Urinary bladder (tissue), 4 donors: ENCODE measurements around the gene ZFAND6. TPM values are rescaled to one million over a fixed set of nuclear protein-coding genes. Genes with fewer than 3 reads are reported as not detected.
"Not testable (repeated sequence)": the region's sequence is repeated elsewhere in the genome, so short reads cannot be mapped to it uniquely, and the experiment has no call there.

ENCODE experiments used
- DNase-seq: peaks from one replicate; pipeline ENCODE4 v3.0.0-alpha.2; 2015; ENCODE audit errors: extremely low spot score
- H3K27ac ChIP-seq: one replicate; pipeline ENCODE4 v1.5.1; 2013; ENCODE audit warnings: low read depth, mild to moderate bottlenecking, moderate library complexity
- H3K36me3 ChIP-seq: one replicate; pipeline ENCODE4 v1.6.1; 2013; ENCODE audit warnings: mild to moderate bottlenecking, moderate library complexity; ENCODE audit not compliant: insufficient read depth
- H3K4me1 ChIP-seq: one replicate; pipeline ENCODE4 v1.6.1; 2013; ENCODE audit warnings: mild to moderate bottlenecking, moderate library complexity; ENCODE audit not compliant: insufficient read depth
- H3K4me3 ChIP-seq: one replicate; pipeline ENCODE4 v1.5.1; 2013; ENCODE audit warnings: low read depth, low read length
- WGBS: extraction: QIAGEN DNeasy Blood & Tissue Kit; methylation state at CpG from one replicate; pipeline ENCODE4 v1.1.7; 2013; 5-methylcytosine and 5-hydroxymethylcytosine counted together
- polyA plus RNA-seq: library from polyadenylated mRNA; stranded (reverse); fragments of 200-250 nt; gene quantifications from one replicate; pipeline ENCODE4 v1.2.3, GENCODE V29; 2013
- total RNA-seq: library from RNA; depleted of rRNA; stranded (reverse); fragments of >200 nt; gene quantifications from one replicate; pipeline ENCODE4 v1.2.3, GENCODE V29; 2014
- donor health status: healthy with polysubstance abuse.
- donor health status: healthy.

ZFAND6 gene
- total and polyA plus RNA-seq, 2 donors, result 69.1 to 164 TPM

DNA sequence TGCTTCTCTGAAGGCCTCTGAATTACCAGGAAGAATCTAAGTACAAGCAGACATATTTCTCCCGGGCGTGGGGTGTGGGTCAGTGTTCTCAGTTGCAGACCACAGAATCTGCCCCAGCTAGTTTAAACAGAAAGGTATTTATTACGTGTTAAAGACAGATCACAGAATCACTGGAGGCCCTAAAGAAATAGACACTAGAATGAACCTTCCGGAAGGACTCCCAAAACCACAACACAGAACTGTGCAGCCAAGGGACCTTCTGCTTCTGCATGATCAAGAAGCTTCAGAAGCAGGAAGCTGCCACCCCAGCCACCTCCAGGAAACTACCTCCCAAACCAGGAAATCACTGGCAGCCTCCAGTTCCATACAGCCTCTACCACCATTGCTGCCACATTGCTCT is 32.7 kb upstream of the ZFAND6 start:
- 57% methylated on average over 4 of the region's 4 CpGs for WGBS
- no peaks in the 10 kb centered on the region for H3K36me3 ChIP-seq
- H3K4me3 ChIP-seq, result no peak overlapping the region
- H3K27ac ChIP-seq, result no peak overlapping the region
- no peak for DNase-seq
- no peaks in the 10 kb centered on the region for H3K4me1 ChIP-seq

DNA sequence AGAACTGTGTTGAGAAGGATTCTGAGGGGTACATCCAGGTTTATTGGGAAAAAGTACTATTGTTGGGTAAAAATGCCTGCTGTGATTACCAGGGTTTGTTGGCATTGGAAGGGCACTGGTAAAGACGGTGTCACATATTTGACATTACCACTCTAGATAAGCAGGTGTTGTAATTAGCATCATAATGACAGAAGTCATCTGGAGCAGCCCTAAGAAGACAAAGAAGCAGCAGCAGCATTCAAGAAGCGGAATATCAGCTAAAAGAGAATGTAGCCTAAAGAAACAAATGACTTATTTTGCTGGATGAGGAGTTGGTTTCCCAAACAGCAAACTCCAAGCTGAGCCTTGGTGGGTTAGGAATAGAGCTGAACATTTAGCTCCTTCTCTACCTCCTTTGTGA is 30.5 kb upstream of the ZFAND6 start:
- H3K4me3 ChIP-seq, result no peak overlapping the region
- WGBS, result 75% methylated on average over 2 of the region's 2 CpGs
- H3K27ac ChIP-seq, result no peak overlapping the region
- no peaks in the 10 kb centered on the region for H3K36me3 ChIP-seq
- DNase-seq, result no peak
- H3K4me1 ChIP-seq, result no peaks in the 10 kb centered on the region

DNA sequence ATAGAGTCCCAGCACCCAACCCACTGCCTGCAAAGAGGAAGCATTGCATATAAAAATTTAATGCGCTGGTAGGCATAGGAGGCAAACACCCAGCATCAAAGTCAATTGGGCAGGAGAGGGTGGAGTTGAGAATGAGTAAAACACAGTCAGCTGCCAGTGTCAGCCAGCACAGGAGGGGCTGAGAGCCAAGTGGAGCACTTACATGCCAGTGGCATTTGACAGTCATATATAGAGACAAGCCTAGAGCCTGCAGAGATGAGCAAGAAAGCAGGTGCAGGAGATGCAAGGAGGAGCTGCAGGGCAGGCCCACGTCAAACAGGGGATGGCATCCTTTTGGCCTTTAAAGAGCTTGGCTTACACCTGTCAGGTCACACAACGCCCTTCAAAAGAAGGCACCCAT is 27.6 kb upstream of the ZFAND6 start:
- Histone ChIP-seq H3K4me1 (no peaks in the 10 kb centered on the region), H3K36me3 (no peaks in the 10 kb centered on the region), H3K4me3 (no peak overlapping the region), H3K27ac (no peak overlapping the region)
- 84% methylated on average over 3 of the region's 3 CpGs for WGBS
- DNase-seq, result no peak

DNA sequence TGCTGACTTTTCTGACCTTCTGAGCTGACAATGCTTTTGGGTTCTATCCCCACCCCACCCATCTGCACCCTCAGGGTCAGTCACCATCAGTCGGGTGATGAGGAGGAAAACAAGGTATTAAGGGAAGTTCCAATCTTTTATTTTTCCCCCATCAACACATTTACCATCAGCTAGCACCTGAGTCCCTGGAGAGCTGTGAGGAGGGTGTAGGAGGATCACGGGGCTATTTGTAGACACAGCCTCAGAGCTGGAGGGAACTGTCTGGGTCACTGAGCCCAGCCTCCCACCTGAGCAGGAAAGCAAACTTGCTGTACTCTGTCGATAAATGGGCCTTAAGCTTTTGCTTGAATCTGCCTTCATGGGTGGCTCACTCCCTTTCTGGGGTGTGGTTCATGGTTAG is 24.8 kb upstream of the ZFAND6 start:
- 71% methylated on average over 3 of the region's 3 CpGs for WGBS
- no peaks in the 10 kb centered on the region for H3K4me1 ChIP-seq
- no peak for DNase-seq
- H3K36me3 ChIP-seq, result no peaks in the 10 kb centered on the region
- H3K4me3 ChIP-seq, result no peak overlapping the region
- no peak overlapping the region for H3K27ac ChIP-seq

GRCh38 chr15:80036071-80036470 is 23.4 kb upstream of the ZFAND6 start:
- no peak for DNase-seq
- H3K27ac ChIP-seq, result no peak overlapping the region
- H3K4me1 ChIP-seq, result no peaks in the 10 kb centered on the region
- no peak overlapping the region for H3K4me3 ChIP-seq
- 77% methylated on average over 1 of the region's 1 CpG for WGBS
- H3K36me3 ChIP-seq, result no peaks in the 10 kb centered on the region

- 85% methylated on average over 3 of the region's 3 CpGs for WGBS
- H3K36me3 ChIP-seq, result no peaks in the 10 kb centered on the region
- H3K4me3 ChIP-seq, result no peak overlapping the region
- no peak overlapping the region for H3K27ac ChIP-seq
- DNase-seq, result no peak
- no peaks in the 10 kb centered on the region for H3K4me1 ChIP-seq
Observed at GRCh38 chr15:80041494-80042253, 17.8 kb upstream of the ZFAND6 start.

- Histone ChIP-seq H3K4me1 (no peaks in the 10 kb centered on the region), H3K27ac (no peak overlapping the region), H3K4me3 (no peak overlapping the region), H3K36me3 (no peaks in the 10 kb centered on the region)
- 58% methylated on average over 1 of the region's 1 CpG for WGBS
- no peak for DNase-seq
Observed at GRCh38 chr15:80042568-80042967, 16.9 kb upstream of the ZFAND6 start.

GRCh38 chr15:80045219-80045618 is 14.3 kb upstream of the ZFAND6 start:
- not testable (repeated sequence) for DNase-seq, H3K27ac ChIP-seq, H3K4me1 ChIP-seq, H3K36me3 ChIP-seq, H3K4me3 ChIP-seq
- WGBS, result 91% methylated on average over 10 of the region's 10 CpGs

GRCh38 chr15:80049046-80049445 is 10.4 kb upstream of the ZFAND6 start:
- Histone ChIP-seq H3K36me3 (no peaks in the 10 kb centered on the region), H3K4me1 (no peaks in the 10 kb centered on the region), H3K4me3 (no peak overlapping the region), H3K27ac (no peak overlapping the region)
- DNase-seq, result no peak
- 54% methylated on average over 2 of the region's 2 CpGs for WGBS

DNA sequence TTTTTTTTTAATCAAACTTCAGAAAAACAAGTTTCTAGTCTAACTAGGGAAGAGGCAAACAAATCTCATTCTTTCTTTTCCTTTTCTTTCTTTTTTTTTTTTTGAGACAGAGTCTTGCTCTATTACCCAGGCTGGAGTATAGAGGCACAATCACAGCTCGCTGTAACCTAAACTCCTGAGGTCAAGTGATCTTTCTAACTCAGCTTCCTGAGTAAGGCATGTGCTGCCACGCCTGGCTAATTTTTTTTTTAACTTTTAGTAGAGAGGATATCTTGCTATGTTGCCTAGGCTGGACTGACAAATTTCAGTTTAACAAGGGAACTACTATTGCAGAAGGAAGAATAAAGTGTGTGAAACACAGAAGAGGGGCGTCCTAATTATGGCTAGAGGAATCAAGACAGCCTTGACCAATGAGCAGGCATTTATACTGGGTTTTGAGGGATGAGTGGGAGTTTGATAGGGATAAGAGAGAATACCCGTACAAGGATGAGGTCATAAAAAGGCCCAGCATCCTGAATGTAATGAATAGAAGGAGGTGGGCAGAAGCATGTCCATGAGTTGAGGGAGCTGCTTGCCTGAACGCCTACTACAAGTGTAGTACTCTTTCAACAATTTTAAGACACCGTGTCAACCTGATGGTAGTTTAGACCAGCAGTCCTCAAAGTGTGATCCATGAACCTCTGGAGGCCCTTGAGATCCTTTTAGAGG is 6.7 kb upstream of the ZFAND6 start:
- Histone ChIP-seq H3K4me1 (no peaks in the 10 kb centered on the region), H3K27ac (no peak overlapping the region), H3K36me3 (no peaks in the 10 kb centered on the region), H3K4me3 (no peak overlapping the region)
- no peak for DNase-seq
- 75% methylated on average over 6 of the region's 6 CpGs for WGBS

DNA sequence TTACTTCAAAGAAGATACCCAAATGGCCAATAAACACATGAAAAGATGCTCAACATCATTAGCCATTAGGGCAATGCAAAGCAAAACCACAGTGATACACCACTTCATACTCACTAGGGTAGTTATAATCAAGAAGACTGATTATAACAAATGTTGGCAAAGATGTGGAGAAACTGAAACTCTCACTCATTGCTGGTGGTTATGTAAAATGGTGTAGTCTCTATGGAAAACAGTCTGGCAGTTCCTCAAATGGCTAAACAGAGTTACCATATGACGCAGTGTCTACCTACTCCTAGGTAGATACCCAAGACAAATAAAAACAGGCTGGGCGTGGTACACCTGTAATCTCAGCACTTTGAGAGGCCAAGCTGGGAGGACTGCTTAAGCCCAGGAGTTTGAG is 3.5 kb upstream of the ZFAND6 start:
- no peaks in the 10 kb centered on the region for H3K4me1 ChIP-seq
- H3K4me3 ChIP-seq, result no peak overlapping the region
- H3K27ac ChIP-seq, result no peak overlapping the region
- DNase-seq, result no peak
- no peaks in the 10 kb centered on the region for H3K36me3 ChIP-seq
- 89% methylated on average over 2 of the region's 2 CpGs for WGBS

GRCh38 chr15:80058044-80058443 is 1.4 kb upstream of the ZFAND6 start:
- no peak for DNase-seq
- Histone ChIP-seq H3K4me3 (no peak overlapping the region), H3K4me1 (no peaks in the 10 kb centered on the region), H3K27ac (no peak overlapping the region), H3K36me3 (no peaks in the 10 kb centered on the region)
- WGBS, result 42% methylated on average over 6 of the region's 6 CpGs

DNA sequence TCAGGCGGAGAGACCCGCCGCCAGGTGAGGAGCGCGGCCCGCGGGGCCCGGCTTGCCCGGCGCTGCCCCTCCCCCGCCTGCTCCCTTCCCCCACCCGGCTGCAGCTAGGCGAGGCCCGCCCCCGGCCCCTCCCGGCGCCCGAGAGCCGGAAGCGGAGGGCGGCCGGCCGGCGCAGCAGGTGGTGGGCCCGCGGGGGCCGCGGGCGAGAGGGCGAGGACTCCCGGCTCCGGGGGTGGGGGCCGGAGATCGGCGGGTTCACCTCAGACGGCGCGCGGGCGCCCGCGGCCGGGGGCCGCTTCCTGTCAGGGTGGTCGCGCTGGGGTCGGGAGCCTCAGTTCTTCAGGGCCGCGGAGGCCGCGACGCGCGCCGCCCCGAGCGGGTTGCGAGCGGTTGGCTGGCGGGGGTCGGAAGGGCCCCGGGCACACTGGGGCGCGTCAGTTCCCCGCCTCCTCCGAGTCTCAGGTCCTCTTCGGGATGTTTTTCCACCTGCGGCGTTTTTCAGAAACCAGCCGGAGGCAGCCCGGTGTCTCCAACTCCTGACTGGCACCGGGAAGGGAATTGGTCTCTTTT is 395 bp downstream of the ZFAND6 start:
- no peaks in the 10 kb centered on the region for H3K4me1 ChIP-seq
- DNase-seq, result no peak
- peak overlapping the region; percentile 94 for H3K4me3 ChIP-seq
- H3K36me3 ChIP-seq, result no peaks in the 10 kb centered on the region
- WGBS, result under 1% methylated on average over 72 of the region's 72 CpGs
- peak overlapping the region; percentile 100 for H3K27ac ChIP-seq

DNA sequence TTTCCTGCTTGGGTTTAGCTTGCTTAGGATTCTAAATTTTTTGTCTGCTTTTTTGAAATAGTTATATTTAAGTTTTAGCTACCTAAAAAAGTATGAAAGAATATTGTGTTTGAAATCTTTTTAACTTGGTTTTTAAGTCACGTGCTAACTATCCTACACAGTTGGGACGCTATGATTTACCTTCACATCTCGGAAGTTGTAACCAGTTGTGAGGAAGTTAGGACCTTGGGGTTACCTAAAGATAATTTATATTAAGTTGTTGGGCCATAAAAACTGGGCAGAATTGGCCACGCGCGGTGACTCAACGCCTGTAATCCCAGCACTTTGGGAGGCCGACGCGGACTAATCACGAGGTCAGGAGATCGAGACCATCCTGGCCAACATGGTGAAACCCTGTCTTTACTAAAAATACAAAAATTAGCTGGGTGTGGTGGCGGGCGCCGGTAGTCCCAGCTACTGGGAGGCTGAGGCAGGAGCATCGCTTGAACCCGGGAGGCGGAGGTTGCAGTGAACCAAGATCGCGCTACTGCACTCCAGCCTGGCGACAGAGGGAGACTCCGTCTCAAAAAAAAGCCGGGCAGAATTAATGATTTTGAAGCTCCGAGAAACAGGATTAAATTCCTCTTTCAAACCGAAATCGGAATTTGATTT is 1.0 kb downstream of the ZFAND6 start:
- Histone ChIP-seq H3K4me3 (peak overlapping the region; percentile 94), H3K36me3 (no peaks in the 10 kb centered on the region), H3K4me1 (no peaks in the 10 kb centered on the region), H3K27ac (peak overlapping the region; percentile 100)
- WGBS, result 16% methylated on average over 26 of the region's 26 CpGs
- peak; percentile 20 for DNase-seq
